ENCODE results near the gene NDUFA9. TPM values are rescaled to one million over a fixed set of nuclear protein-coding genes. Genes with fewer than 3 reads are reported as not detected.

Gene NDUFA9
- total RNA-seq: 41.5 TPM

DNA sequence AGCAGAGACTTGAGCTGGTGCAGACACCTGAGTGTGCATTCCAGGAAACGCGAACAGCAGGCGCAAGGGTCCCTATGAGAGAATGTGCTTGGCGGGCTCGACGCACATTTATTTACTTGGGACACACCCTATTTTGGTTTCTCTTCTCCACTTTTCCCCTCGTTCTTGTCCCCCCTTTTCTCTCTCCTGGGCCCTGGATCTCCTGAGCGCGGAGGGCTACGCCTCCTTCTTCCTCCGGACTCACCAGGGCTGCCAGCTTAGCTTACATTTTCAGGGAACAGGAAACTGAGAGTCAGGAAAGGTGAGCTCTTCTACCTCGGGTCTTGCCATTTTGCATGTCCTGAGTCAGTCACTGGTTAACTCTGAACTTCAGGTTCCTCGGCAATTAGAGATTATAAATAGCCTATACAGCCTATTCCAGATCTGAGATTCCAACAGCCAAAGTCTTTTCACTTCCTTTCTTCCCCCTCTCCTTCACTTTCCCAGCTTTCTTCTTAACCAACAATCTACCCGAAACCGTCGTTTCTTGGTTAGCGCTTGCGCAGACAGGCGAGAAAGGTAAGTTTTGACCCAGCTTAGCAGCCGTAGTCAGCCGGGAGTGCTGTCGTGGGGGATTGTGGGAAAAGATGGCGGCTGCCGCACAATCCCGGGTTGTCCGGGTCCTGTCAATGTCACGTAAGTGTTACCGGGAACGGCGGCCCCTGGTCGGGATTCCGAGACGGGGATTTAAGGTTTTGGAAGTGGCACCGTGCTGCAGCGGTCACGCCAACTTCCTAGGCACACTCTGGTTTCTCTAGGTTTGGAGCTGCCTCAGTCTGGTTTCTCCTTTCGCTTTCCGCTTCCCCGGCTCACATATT lies at the start of gene NDUFA9, which contains the start of gene AKAP3:
NDUFA9 (plus strand) TSS at position 614 of the 857 bp plus-strand sequence; CDS start at position 627, 13 bp downstream.
AKAP3 (minus strand) TSS at position 551 of the 857 bp plus-strand sequence. CDS start 10,855 bp downstream, outside the sequence.

Other genes starting within 250 kb of the NDUFA9 start
- gene FGF6, start 203.3 kb upstream of the NDUFA9 start, total RNA-seq: not detected
- gene RAD51AP1, start 110.2 kb upstream of the NDUFA9 start, total RNA-seq: 7.8 TPM
- 27.7 TPM for gene DYRK4, start 86.9 kb upstream of the NDUFA9 start, total RNA-seq
- gene AKAP3, start 63 bp upstream of the NDUFA9 start, total RNA-seq: 3.7 TPM
- gene GALNT8, start 71.3 kb downstream of the NDUFA9 start, total RNA-seq: 48.0 TPM